GM12891 (cell line): ENCODE data around the gene GPR173.

Experiments
- PAX5 ChIP-seq: IDR thresholded peaks from 2 replicates; pipeline ENCODE4 v1.6.1; 2011; ENCODE audit warnings: low read length, moderate library complexity, mild to moderate bottlenecking; ENCODE audit not compliant: insufficient read depth, severe bottlenecking
- POLR2A ChIP-seq: IDR thresholded peaks from 2 replicates; pipeline ENCODE4 v1.6.1; 2011; ENCODE audit warnings: low read depth, low read length, control low read depth
- POLR2AphosphoS5 ChIP-seq: IDR thresholded peaks from 2 replicates; pipeline ENCODE4 v1.6.1; 2011; ENCODE audit warnings: low read depth, low read length, control low read depth
- TAF1 ChIP-seq: IDR thresholded peaks from 2 replicates; pipeline ENCODE4 v1.6.1; 2011; ENCODE audit warnings: low read depth, low read length, control low read depth

- no peak for TF ChIP-seq POLR2AphosphoS5
- TF ChIP-seq TAF1, result no peak
- TF ChIP-seq POLR2A, result no peak
- no peak for TF ChIP-seq PAX5
Measured at GRCh38 chrX:53013291-53013690, 35.3 kb upstream of the GPR173 start.
